Fibroblast of mammary gland (primary cell): ENCODE results near the gene TWSG1.
"Not testable (repeated sequence)": the region's sequence is repeated elsewhere in the genome, so short reads cannot be mapped to it uniquely, and the experiment has no call there.

Source experiments
- DNase-seq: peaks from one replicate; pipeline ENCODE4 v3.0.0-alpha.2; 2010; ENCODE audit warnings: low read depth
- H3K4me3 ChIP-seq: 2 replicates; pipeline ENCODE4 v1.5.1; 2011; ENCODE audit warnings: low read depth, mild to moderate bottlenecking, low read length, moderate library complexity; ENCODE audit not compliant: control insufficient read depth
- TF ChIP-seq, protein P1 (sequence below): conservative IDR thresholded peaks from 2 replicates; pipeline ENCODE4 v1.5.1; 2011; ENCODE audit warnings: low read depth, low read length, inconsistent platforms; ENCODE audit not compliant: control insufficient read depth, insufficient read depth

The TWSG1 gene

GRCh38 chr18:9359796-9360195, 25.2 kb downstream of the TWSG1 start:
- no peak overlapping the region for H3K4me3 ChIP-seq
- TF ChIP-seq, protein P1, sequence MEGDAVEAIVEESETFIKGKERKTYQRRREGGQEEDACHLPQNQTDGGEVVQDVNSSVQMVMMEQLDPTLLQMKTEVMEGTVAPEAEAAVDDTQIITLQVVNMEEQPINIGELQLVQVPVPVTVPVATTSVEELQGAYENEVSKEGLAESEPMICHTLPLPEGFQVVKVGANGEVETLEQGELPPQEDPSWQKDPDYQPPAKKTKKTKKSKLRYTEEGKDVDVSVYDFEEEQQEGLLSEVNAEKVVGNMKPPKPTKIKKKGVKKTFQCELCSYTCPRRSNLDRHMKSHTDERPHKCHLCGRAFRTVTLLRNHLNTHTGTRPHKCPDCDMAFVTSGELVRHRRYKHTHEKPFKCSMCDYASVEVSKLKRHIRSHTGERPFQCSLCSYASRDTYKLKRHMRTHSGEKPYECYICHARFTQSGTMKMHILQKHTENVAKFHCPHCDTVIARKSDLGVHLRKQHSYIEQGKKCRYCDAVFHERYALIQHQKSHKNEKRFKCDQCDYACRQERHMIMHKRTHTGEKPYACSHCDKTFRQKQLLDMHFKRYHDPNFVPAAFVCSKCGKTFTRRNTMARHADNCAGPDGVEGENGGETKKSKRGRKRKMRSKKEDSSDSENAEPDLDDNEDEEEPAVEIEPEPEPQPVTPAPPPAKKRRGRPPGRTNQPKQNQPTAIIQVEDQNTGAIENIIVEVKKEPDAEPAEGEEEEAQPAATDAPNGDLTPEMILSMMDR = no peak
- DNase-seq = no peak

- TF ChIP-seq, protein P1 = no peak
- DNase-seq = no peak
- no peak overlapping the region for H3K4me3 ChIP-seq
Measured at GRCh38 chr18:9361191-9361590, 26.6 kb downstream of the TWSG1 start.

GRCh38 chr18:9362869-9363268, 28.3 kb downstream of the TWSG1 start:
- DNase-seq = no peak
- TF ChIP-seq, protein P1 = no peak
- H3K4me3 ChIP-seq = no peak overlapping the region

DNA sequence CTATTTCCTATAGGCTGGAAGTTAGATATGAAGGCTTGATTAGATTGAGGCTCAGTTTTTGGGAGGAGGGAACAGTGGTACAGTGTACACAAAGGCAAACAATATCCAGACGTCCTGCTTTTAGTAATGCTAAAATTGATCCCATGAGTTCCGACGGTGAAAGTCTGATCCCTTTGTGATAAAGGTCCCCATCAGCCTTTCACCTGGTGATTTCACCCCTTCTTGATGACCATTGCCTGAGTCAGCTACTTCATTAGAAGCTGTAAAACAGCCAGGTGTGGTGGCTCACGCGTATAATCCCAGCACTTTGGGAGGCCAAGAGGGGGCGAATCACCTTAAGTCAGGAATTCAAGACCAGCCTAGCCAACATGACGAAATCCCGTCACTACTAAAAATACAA, 29.7 kb downstream of the TWSG1 start:
- no peak overlapping the region for H3K4me3 ChIP-seq
- peak; percentile 27 for DNase-seq
- TF ChIP-seq, protein P1 = no peak

GRCh38 chr18:9365406-9365805, 30.8 kb downstream of the TWSG1 start:
- no peak overlapping the region for H3K4me3 ChIP-seq
- DNase-seq = peak; percentile 54
- TF ChIP-seq, protein P1 = no peak

- DNase-seq = peak; percentile 35
- H3K4me3 ChIP-seq = no peak overlapping the region
- TF ChIP-seq, protein P1 = peak; percentile 22
Measured at GRCh38 chr18:9366126-9366714, 31.6 kb downstream of the TWSG1 start.

DNA sequence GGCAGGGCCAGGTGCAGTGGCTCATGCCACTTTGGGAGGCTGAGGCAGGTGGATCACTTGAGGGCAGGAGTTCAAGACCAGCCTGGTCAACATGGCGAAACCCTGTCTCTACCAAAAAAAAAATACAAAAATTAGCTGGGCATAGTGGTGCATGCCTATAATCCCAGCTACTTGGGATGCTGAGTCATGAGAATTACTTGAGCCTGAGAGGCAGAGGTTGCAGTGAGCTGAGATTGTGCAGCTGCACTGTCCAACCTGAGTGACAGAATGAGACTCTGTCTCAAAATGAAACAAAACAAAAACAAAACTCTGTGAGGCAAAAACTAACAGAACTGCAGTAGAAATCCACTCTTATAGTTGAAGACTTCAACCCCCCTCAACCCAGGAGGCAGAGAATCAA, 38.7 kb downstream of the TWSG1 start:
- not testable (repeated sequence) for DNase-seq, H3K4me3 ChIP-seq
